SK-N-SH treated with all-trans-retinoic acid at 6 μM for 48 hours (cell line): ENCODE measurements around the gene LTO1.

Experiments used
- CSRNP3 ChIP-seq: fragments of 250-450 bp; sonication (Bioruptor Pico); IDR thresholded peaks from 2 replicates; pipeline ENCODE4 v1.5.1; 2021; ENCODE audit warnings: mild to moderate bottlenecking, moderate library complexity
- RARB ChIP-seq: fragments of 250-450 bp; sonication (Bioruptor Pico); IDR thresholded peaks from 2 replicates; pipeline ENCODE4 v1.8.0; 2021; ENCODE audit warnings: mild to moderate bottlenecking, moderate library complexity
- ZFP30 ChIP-seq: fragments of 450-650 bp; formaldehyde crosslinking; IDR thresholded peaks from 2 replicates; pipeline ENCODE4 v1.5.0; 2022; ENCODE audit warnings: mild to moderate bottlenecking, moderate library complexity
- TF ChIP-seq, protein P1 (sequence below): fragments of 250-450 bp; sonication (Bioruptor Pico); IDR thresholded peaks from 2 replicates; pipeline ENCODE4 v1.8.0; 2020; ENCODE audit warnings: mild to moderate bottlenecking, moderate library complexity, borderline replicate concordance

DNA sequence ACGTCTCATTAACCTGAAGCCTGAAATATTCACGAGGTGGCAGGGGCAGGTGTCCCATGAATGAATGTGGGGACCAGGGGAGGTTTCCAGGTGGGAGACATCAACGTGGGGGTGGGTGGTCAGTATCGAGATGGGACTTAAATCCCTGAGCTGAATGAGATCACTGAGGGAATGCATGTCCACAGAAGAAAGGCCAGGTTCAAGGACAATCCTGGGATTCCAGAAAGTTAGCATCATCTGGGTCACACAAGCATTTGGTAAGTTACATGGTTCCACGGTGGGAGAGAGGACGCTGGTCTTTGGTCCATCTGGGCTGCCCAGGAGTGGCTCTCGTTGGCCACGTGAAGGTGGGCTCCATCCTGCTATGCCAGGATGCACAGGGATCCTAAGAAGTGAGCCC is 56.9 kb downstream of the LTO1 start:
- TF ChIP-seq CSRNP3 (no peak), ZFP30 (no peak), RARB (no peak)
- TF ChIP-seq, protein P1, sequence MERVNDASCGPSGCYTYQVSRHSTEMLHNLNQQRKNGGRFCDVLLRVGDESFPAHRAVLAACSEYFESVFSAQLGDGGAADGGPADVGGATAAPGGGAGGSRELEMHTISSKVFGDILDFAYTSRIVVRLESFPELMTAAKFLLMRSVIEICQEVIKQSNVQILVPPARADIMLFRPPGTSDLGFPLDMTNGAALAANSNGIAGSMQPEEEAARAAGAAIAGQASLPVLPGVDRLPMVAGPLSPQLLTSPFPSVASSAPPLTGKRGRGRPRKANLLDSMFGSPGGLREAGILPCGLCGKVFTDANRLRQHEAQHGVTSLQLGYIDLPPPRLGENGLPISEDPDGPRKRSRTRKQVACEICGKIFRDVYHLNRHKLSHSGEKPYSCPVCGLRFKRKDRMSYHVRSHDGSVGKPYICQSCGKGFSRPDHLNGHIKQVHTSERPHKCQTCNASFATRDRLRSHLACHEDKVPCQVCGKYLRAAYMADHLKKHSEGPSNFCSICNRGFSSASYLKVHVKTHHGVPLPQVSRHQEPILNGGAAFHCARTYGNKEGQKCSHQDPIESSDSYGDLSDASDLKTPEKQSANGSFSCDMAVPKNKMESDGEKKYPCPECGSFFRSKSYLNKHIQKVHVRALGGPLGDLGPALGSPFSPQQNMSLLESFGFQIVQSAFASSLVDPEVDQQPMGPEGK (CRISPR knock-in tag) = no peak
